ENCODE results near the gene ACAN. TPM values are rescaled to one million over a fixed set of nuclear protein-coding genes. Genes with fewer than 3 reads are reported as not detected.

ACAN gene
- total and polyA plus RNA-seq, 7 donors: 0.06 to 0.69 (median 0.12) TPM

DNA sequence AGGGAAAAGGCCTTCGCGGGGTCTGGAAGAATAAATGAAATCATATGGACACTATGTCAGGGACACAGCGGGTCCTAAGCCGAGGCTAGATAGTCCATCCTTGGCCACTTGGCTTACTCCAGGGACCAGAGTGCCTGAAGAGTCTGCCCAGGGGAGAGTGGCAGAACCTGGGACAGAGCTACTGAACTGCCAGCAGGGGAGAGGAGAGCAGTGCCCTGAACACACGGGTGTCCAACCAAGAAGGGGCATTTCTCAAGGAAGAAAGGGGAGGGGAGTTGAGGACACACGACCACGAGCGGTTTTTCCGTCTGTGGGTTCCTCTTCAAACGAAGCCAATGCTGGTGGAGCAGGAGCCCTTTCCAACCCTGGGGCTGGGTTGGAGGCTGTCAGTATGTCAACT is 1.0 kb downstream of the ACAN start:
- intact Hi-C loops (cut with DNase I): no loop called here
- 47 to 70% (median 51%) methylated on average over 10 of the region's 10 CpGs for WGBS, 3 donors

DNA sequence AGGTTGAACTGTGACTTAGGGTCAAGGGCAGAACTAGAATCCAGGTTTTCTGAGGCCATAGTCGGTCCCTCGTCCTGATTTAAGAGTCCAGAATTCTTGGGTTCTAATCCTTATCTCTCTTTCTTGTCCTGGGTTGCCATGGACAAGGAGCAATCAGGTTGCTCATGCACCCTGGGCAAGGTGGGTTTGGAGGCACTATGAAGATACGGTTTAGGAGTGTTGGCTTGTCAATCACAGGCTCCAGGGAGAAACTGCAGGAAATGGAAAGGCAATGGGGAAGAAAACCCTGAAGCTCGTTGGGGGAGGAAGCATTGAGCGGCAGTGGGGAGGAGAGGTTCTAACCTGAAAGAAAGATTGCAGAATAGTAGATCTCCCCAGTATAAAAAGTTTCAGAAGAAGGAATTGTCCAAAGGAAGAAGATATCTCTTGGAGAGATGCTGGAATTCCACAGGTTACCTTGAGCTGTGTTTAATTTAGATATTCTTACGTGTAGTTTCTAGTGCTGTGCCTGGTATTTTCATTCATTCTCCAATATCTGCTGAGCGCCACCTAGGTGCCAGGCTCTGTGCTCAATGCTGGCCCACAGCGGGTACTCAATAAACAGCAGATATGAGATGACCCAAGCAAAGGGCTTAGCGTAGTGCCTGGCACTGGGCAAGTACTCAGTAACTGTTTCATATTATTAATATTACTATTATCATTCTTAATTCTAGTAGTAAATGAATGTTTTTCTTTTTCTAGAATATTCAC is 2.0 kb downstream of the ACAN start:
- intact Hi-C loops (cut with DNase I): no loop called here

More for the DNA sequence above, 1.0 kb downstream of the ACAN start:
- Histone ChIP-seq H3K27me3 (ENCODE audit: insufficient read depth in 3 of 3, low read length in 2 of 3) (peaks cover 0 to 70% (median 21%) of the 10 kb centered on the region in 3 donors), H3K4me1 (no peaks in the 10 kb centered on the region), H3K27ac (no peak overlapping the region), H3K9me3 (no peaks in the 10 kb centered on the region), H3K36me3 (ENCODE audit: insufficient read depth in 1 of 2, low read depth in 1 of 2) (no peaks in the 10 kb centered on the region), H3K4me3 (no peak overlapping the region)
- DNase-seq: no peak
- no peak for TF ChIP-seq CTCF (IDR thresholded peaks at IDR 0.05)
- no peak for ATAC-seq

GRCh38 chr15:88810446-88810845 is 7.2 kb downstream of the ACAN start:
- no peaks in the 10 kb centered on the region for H3K9me3 ChIP-seq
- TF ChIP-seq CTCF (IDR thresholded peaks at IDR 0.05): no peak
- no peak overlapping the region for H3K4me3 ChIP-seq
- no peaks in the 10 kb centered on the region for H3K36me3 ChIP-seq (ENCODE audit: insufficient read depth in 1 of 2, low read depth in 1 of 2)
- DNase-seq (no peak), ATAC-seq (no peak)
- intact Hi-C loops (cut with DNase I): no loop called here
- WGBS, 3 donors: 68 to 82% (median 74%) methylated on average over 6 of the region's 6 CpGs
- peaks cover 0 to 21% (median 5%) of the 10 kb centered on the region in 3 donors for H3K27me3 ChIP-seq (ENCODE audit: insufficient read depth in 3 of 3, low read length in 2 of 3)
- H3K27ac ChIP-seq: no peak overlapping the region
- H3K4me1 ChIP-seq: no peaks in the 10 kb centered on the region

More for the DNA sequence above, 2.0 kb downstream of the ACAN start:
- H3K9me3 ChIP-seq: no peaks in the 10 kb centered on the region
- 58 to 64% (median 60%) methylated on average over 9 of the region's 9 CpGs for WGBS, 3 donors
- H3K27me3 ChIP-seq (ENCODE audit: insufficient read depth in 3 of 3, low read length in 2 of 3): peaks cover 0 to 61% (median 19%) of the 10 kb centered on the region in 3 donors
- no peaks in the 10 kb centered on the region for H3K4me1 ChIP-seq
- no peak overlapping the region for H3K4me3 ChIP-seq
- ATAC-seq: no peak
- no peak for TF ChIP-seq CTCF (IDR thresholded peaks at IDR 0.05)
- H3K36me3 ChIP-seq (ENCODE audit: insufficient read depth in 1 of 2, low read depth in 1 of 2): no peaks in the 10 kb centered on the region
- no peak for DNase-seq
- H3K27ac ChIP-seq: no peak overlapping the region

DNA sequence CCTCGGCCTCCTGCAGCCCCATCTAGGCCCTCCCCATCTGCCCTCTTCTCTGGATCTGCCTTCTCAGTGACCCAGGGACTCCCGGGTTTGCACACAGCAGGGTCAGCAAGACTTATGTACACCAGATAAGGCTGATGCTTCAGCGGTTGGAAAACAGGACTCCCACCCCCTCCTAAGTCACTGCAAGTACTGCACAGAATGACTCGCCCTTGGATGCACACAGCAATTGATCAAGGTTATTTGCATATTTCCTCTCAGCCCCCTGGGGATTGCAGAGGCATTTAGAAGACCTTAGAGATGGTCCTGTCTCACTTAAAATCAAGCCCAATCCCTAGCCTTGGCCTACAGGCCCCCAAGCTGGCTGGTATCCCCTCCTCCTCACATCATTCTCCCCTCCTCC is 8.9 kb downstream of the ACAN start:
- TF ChIP-seq CTCF (IDR thresholded peaks at IDR 0.05): no peak
- DNase-seq: no peak
- ATAC-seq: no peak
- Histone ChIP-seq H3K4me1 (no peaks in the 10 kb centered on the region), H3K9me3 (no peaks in the 10 kb centered on the region), H3K27ac (no peak overlapping the region), H3K36me3 (ENCODE audit: insufficient read depth in 1 of 2, low read depth in 1 of 2) (no peaks in the 10 kb centered on the region), H3K4me3 (no peak overlapping the region), H3K27me3 (ENCODE audit: insufficient read depth in 3 of 3, low read length in 2 of 3) (peaks cover 0 to 8% (median 1%) of the 10 kb centered on the region in 3 donors)
- 47 to 71% (median 62%) methylated on average over 4 of the region's 4 CpGs for WGBS, 3 donors
- intact Hi-C loops (cut with DNase I): no loop called here

Measured in psoas muscle (tissue), 8 donors.